ENCODE results near the gene EPHA4.

EPHA4 gene

DNA sequence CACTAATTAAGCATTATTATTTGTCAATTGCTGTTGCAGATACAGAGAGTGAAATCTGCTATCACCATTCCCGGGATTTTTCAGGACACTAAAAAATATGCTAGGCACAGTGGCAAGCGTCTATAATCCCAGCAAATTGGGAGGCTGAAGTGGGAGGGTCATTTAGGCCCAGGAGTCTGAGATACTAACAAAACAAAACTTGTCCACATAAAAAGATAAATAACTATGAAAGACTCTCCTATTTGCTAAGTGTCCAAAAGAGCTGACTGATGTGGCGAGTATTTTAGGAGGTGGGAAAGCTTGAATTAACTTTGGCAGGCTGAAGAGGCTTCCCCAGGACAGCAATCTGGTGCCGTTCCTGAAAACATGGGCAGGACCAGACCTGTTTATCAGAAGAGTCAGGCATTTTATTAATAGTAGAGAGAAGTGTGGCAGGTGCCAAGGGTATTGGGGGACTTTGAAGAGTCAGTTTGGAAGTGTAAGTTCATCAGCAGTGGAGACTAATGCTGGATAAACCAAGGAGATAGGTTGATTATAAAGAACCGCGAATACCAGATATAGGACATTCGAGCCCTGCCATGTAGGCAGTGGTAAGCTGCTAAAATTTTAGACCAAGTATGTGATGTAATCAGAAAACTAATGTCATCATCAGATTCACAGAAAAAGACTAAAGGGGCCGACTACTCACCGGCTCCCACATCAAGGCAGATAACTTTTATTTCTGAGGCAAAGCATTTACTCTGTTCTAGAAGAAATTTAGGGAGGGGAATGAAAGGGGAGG lies 201.8 kb downstream of the EPHA4 start:
- Histone ChIP-seq H3K36me3 (ENCODE audit: insufficient read depth) (no peaks in the 10 kb centered on the region), H3K9ac (no peak overlapping the region), H3K27me3 (ENCODE audit: insufficient read depth, low read depth) (no peaks in the 10 kb centered on the region), H3K4me3 (IDR thresholded peaks at IDR 0.05; ENCODE audit: insufficient read depth, low read depth, low read length) (no peak overlapping the region), H3K79me2 (ENCODE audit: insufficient read depth, low read depth) (no peaks in the 10 kb centered on the region), H3K27ac (no peak overlapping the region), H4K20me1 (ENCODE audit: insufficient read depth) (no peaks in the 10 kb centered on the region), H3K4me1 (ENCODE audit: low read depth, poor library complexity, severe bottlenecking) (no peaks in the 10 kb centered on the region), H3K4me2 (no peak overlapping the region), H2AFZ (ENCODE audit: low read depth) (no peak overlapping the region)
- TF ChIP-seq CTCF (conservative IDR thresholded peaks at IDR 0.05; ENCODE audit: low read depth, low read length): no peak

Data from KMS-11 (cell line).